Activated gamma-delta T cell treated with Interleukin-2 at 50 U/mL for 16 hours (primary cell): ENCODE results near the gene SLC15A4.

Experiments used
- DNase-seq: peaks from one replicate; pipeline ENCODE4 v3.0.0-alpha.2; 2020

The SLC15A4 gene

DNA sequence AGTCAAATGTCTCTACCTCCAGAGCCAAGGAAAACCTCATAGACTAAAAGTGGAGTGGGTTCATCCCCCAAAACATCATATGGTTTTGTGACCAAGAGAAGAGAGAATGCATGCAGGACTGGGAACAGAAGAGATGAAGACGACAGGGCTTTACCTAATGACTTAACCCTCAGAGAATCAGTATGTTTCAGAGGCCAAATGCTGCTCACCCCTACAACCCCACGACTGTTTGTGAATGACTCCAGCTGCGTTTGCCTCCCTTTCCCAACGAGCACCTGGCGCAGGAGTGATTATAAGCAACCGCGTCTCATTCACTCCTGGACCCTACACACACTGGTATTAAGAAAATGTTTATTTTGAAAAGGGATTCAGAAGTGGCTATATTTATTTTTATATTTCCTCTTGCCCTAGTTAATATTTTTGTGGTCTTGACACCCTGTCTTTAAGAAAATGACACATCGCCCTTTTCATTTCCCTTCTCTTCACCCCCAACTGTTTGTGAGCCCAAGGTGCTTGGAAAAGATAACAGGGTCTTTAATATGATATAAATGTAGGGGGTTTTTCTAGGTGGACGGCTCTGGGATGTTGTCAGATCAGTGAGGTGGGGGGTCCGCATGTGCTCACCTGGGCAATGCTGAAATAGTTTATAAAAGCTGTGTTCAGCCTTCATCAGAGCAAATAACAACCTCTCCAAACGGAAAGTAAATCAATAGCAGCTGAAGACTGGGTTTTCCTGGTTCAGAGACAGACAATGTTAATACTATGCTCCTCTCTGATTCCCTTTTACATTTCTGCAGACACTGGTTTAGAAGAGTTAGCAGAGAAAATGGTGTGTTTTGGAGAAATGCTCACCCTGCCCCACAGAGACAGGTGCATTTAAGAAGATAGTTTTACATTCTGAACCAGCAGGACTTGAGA is 77.7 kb downstream of the SLC15A4 start:
- DNase-seq = no peak

DNA sequence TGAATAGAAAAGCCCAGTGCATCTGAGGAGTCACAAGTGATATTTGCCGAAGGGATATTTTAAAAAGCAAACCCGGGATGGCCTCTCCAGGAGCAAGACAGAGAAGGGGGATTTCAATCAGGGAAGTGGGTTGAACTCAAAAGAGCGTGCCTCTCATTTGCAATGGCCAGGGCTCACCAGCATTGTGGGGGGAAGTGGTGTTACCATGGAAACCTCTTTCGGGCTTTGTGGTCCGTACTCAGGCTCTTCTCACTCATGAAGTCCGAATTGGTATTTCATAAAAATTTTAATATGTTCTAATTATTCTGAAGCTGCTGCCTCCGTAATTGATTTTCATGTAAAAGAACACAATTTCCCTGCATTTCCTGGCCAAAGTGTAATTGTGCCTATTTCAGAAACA is 79.8 kb downstream of the SLC15A4 start:
- no peak for DNase-seq
